ENCODE data around the gene IL31.

Gene IL31

DNA sequence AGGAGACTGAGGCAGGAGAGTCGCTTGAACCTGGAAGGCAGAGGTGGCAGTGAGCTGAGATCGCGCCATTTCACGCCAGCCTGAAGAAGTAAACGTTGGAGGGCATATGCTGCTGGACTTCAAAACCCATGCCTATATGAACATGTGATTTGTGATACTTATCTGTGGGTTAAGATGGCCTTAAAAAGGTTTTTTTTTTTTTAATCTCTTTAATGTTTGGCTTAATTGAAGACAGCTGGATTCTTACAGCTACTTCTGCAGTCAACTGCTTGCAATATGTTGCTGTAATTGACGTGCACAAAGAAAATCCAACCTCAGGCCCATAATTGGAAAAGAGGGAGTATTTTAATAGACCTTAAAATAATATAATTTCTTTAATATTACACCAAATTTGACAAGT, 28.0 kb upstream of the IL31 start:
- ATAC-seq (replicated peaks) (no peak), DNase-seq (no peak)
- H3K4me1 Mint-ChIP-seq (ENCODE audit: low read depth in 2 of 2), result peaks cover 14 to 15% of the 10 kb centered on the region in 2 donors
- peaks cover 17 to 28% of the 10 kb centered on the region in 2 donors for H3K27me3 Mint-ChIP-seq
- H3K4me3 Mint-ChIP-seq, result no peak overlapping the region
- H3K27ac Mint-ChIP-seq, result no peak overlapping the region
- no peaks in the 10 kb centered on the region for H3K9me3 Mint-ChIP-seq
- peaks cover 23% of the 10 kb centered on the region for H3K36me3 Mint-ChIP-seq (ENCODE audit: insufficient read depth)

DNA sequence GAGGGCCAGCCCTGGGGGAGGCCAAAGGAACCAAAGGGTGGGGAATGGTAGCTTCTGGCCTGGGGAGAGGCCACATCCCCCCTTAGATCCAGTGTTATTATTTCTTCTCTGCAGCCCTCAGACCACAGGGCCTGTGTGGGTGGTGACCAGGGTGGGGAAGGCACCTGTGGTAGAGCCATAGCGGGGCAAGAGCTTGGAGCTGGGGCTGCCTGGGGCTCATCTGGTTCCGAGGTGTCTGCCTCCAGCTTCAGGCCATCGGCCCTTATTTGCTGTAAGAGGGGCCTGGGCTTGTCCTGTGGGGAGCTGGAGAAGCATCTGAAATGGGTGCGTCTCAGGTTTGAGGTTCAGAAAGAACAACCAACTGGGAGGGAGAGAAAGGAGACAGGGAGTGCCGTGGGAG, 27.4 kb upstream of the IL31 start:
- Mint-ChIP-seq H3K4me3 (no peak overlapping the region), H3K27ac (no peak overlapping the region), H3K4me1 (ENCODE audit: low read depth in 2 of 2) (peaks cover 14 to 15% of the 10 kb centered on the region in 2 donors), H3K36me3 (ENCODE audit: insufficient read depth) (peaks cover 17% of the 10 kb centered on the region), H3K27me3 (peaks cover 17 to 29% of the 10 kb centered on the region in 2 donors), H3K9me3 (no peaks in the 10 kb centered on the region)
- DNase-seq (no peak), ATAC-seq (replicated peaks) (no peak)

DNA sequence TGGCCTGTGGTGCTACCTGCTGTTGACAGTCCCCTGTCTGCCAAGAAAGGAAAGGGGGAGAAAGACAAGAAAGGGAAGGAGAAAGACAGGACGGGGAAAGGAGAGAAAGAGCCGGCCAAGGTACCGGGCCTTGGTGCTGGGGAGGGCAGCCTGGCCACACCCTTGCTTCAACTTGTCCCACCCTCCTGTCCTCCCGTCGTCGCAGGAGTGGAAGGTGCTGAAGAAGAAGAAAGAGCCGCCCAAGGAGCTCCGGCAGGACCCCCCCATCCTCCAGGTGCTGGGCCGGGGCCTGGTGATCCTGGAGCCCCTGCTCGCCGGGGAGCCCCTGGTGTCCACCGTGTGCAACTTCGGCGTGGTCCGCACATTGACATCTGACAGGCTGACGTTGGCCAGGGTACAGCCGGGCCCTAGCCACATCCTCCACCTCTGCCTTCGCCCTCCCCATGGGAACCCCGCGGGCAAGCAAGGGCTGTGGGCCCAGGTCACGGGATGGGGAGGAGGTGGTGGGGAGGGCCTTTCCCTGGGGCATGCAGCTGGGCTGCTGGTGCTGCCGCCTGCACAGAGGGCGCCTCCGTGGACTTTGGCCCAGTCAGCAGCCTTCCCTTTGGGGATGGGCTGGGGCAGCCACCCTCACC, 26.6 kb upstream of the IL31 start:
- Mint-ChIP-seq H3K36me3 (ENCODE audit: insufficient read depth) (peaks cover 11% of the 10 kb centered on the region), H3K4me1 (ENCODE audit: low read depth in 2 of 2) (peaks cover 14 to 15% of the 10 kb centered on the region in 2 donors), H3K27ac (no peak overlapping the region), H3K27me3 (peaks cover 17 to 29% of the 10 kb centered on the region in 2 donors), H3K4me3 (no peak overlapping the region), H3K9me3 (no peaks in the 10 kb centered on the region)
- ATAC-seq (replicated peaks) (no peak), DNase-seq (no peak)

- Mint-ChIP-seq H3K36me3 (ENCODE audit: insufficient read depth) (peaks cover 2% of the 10 kb centered on the region), H3K27ac (no peak overlapping the region), H3K4me3 (no peak overlapping the region), H3K27me3 (peaks cover 11 to 29% of the 10 kb centered on the region in 2 donors), H3K4me1 (ENCODE audit: low read depth in 2 of 2) (peaks cover 8 to 10% of the 10 kb centered on the region in 2 donors), H3K9me3 (no peaks in the 10 kb centered on the region)
- no peak for ATAC-seq (replicated peaks)
- no peak for DNase-seq
Measured at GRCh38 chr12:122199484-122200355, 25.7 kb upstream of the IL31 start.

- H3K4me3 Mint-ChIP-seq, result peak overlapping the region in 1 of 2 donors; percentile 30
- DNase-seq, result no peak
Measured at GRCh38 chr12:122197612-122197966, 23.6 kb upstream of the IL31 start.

DNA sequence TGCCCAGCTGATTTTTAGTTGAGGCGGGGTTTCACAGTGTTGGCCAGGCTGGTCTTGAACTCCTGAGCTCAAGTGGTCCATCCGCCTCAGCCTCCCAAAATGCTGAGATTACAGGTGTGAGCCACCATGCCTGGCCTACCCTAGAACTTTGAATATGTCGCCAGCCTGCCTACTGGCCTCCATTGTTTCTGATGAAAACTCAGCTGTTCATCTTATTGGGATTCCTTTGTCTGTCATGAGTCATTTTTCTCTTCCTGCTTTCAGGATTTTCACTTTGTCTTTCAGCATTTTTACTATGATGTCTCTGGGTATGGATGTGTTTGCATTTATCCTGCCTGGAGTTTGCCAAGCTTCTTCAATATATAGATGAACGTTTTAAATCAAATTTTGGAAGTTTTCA, 21.4 kb upstream of the IL31 start:
- H3K9me3 Mint-ChIP-seq, result no peaks in the 10 kb centered on the region
- no peak overlapping the region for H3K4me3 Mint-ChIP-seq
- DNase-seq, result no peak
- H3K27ac Mint-ChIP-seq, result no peak overlapping the region
- peaks cover 7 to 38% of the 10 kb centered on the region in 2 donors for H3K27me3 Mint-ChIP-seq
- no peaks in the 10 kb centered on the region for H3K36me3 Mint-ChIP-seq (ENCODE audit: insufficient read depth)
- peaks cover 6% of the 10 kb centered on the region in 2 donors for H3K4me1 Mint-ChIP-seq (ENCODE audit: low read depth in 2 of 2)
- ATAC-seq (replicated peaks), result no peak

More at GRCh38 chr12:122197612-122197966, 23.6 kb upstream of the IL31 start:
- peaks cover 1% of the 10 kb centered on the region for H3K36me3 Mint-ChIP-seq (ENCODE audit: insufficient read depth)
- H3K27me3 Mint-ChIP-seq, result peaks cover 9 to 33% of the 10 kb centered on the region in 2 donors
- peaks cover 3 to 6% of the 10 kb centered on the region in 2 donors for H3K4me1 Mint-ChIP-seq (ENCODE audit: low read depth in 2 of 2)
- no peaks in the 10 kb centered on the region for H3K9me3 Mint-ChIP-seq
- ATAC-seq (replicated peaks), result no peak
- H3K27ac Mint-ChIP-seq, result no peak overlapping the region

- peaks cover under 1 to 32% of the 10 kb centered on the region in 2 donors for H3K27me3 Mint-ChIP-seq
- no peak overlapping the region for H3K4me3 Mint-ChIP-seq
- DNase-seq (no peak), ATAC-seq (replicated peaks) (no peak)
- no peaks in the 10 kb centered on the region for H3K9me3 Mint-ChIP-seq
- no peaks in the 10 kb centered on the region for H3K36me3 Mint-ChIP-seq (ENCODE audit: insufficient read depth)
- no peak overlapping the region for H3K27ac Mint-ChIP-seq
- peaks cover 6 to 11% of the 10 kb centered on the region in 2 donors for H3K4me1 Mint-ChIP-seq (ENCODE audit: low read depth in 2 of 2)
Measured at GRCh38 chr12:122194804-122195203, 20.8 kb upstream of the IL31 start.

- H3K4me1 Mint-ChIP-seq (ENCODE audit: low read depth in 2 of 2), result peaks cover 5 to 8% of the 10 kb centered on the region in 2 donors
- H3K36me3 Mint-ChIP-seq (ENCODE audit: insufficient read depth), result no peaks in the 10 kb centered on the region
- no peak for DNase-seq
- no peaks in the 10 kb centered on the region for H3K9me3 Mint-ChIP-seq
- no peak for ATAC-seq (replicated peaks)
- H3K27me3 Mint-ChIP-seq, result peaks cover 0 to 15% of the 10 kb centered on the region in 2 donors
- no peak overlapping the region for H3K4me3 Mint-ChIP-seq
- peak overlapping the region in 1 of 2 donors; percentile 9 for H3K27ac Mint-ChIP-seq
Measured at GRCh38 chr12:122192441-122192840, 18.4 kb upstream of the IL31 start.

DNA sequence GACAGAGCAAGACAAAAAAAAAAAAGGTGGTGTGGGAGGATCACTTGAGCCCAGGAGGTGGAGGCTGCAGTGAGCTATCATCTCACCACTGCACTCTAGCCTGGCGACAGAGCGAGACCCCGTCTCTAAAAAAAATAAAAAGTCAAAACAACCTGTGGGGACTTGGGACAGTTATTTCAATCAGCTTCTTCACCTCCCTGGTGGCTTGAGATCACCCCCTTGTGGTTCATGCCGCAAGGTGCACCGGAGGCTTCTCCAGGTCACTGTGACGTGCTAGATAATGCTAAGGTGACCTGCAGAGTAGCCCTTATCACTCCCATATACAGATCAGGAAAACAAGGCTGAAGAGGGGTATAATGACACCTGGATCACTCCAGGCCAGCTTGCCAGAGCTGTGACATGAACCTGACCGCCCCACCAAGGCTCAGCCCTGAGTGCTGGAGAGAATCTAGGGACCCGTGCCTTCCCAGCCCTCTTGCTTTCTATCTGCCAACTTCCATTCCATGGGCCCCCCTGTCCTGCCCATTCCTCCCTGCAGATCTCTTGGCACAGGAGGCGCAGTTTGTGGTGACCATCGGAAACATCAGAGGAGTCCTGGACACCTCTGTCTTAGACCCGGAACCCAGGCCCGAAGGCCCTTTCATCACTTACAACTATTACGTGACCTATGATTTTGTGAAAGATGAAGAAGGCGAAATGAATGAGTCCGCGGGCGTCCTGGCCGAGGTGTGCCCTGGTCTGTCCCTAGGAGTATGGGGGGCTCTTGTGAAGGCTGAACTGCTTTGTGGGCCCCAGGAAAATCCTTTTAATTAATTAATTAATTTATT, 17.0 kb upstream of the IL31 start:
- peaks cover 0 to 10% of the 10 kb centered on the region in 2 donors for H3K27me3 Mint-ChIP-seq
- ATAC-seq (replicated peaks), result peak; percentile 88
- no peaks in the 10 kb centered on the region for H3K36me3 Mint-ChIP-seq (ENCODE audit: insufficient read depth)

GRCh38 chr12:122189626-122190475, 15.8 kb upstream of the IL31 start:
- no peaks in the 10 kb centered on the region for H3K36me3 Mint-ChIP-seq (ENCODE audit: insufficient read depth)
- no peak overlapping the region for H3K4me3 Mint-ChIP-seq
- H3K27me3 Mint-ChIP-seq, result peaks cover 0 to 11% of the 10 kb centered on the region in 2 donors
- H3K9me3 Mint-ChIP-seq, result no peaks in the 10 kb centered on the region
- peaks cover 5 to 7% of the 10 kb centered on the region in 2 donors for H3K4me1 Mint-ChIP-seq (ENCODE audit: low read depth in 2 of 2)
- DNase-seq (no peak), ATAC-seq (replicated peaks) (no peak)
- no peak overlapping the region for H3K27ac Mint-ChIP-seq

More for the DNA sequence above, 17.0 kb upstream of the IL31 start:
- Mint-ChIP-seq H3K9me3 (no peaks in the 10 kb centered on the region), H3K4me1 (ENCODE audit: low read depth in 2 of 2) (peaks cover 4 to 5% of the 10 kb centered on the region in 2 donors), H3K27ac (no peak overlapping the region), H3K4me3 (no peak overlapping the region)
- DNase-seq, result peak; percentile 69 to 82 (median 70)

GRCh38 chr12:122187466-122187865, 13.4 kb upstream of the IL31 start:
- no peak for ATAC-seq (replicated peaks)
- H3K9me3 Mint-ChIP-seq, result no peaks in the 10 kb centered on the region
- no peak overlapping the region for H3K4me3 Mint-ChIP-seq
- no peak for DNase-seq
- peaks cover 0 to 22% of the 10 kb centered on the region in 2 donors for H3K27me3 Mint-ChIP-seq
- no peak overlapping the region for H3K27ac Mint-ChIP-seq
- peaks cover 5 to 10% of the 10 kb centered on the region in 2 donors for H3K4me1 Mint-ChIP-seq (ENCODE audit: low read depth in 2 of 2)
- H3K36me3 Mint-ChIP-seq (ENCODE audit: insufficient read depth), result no peaks in the 10 kb centered on the region

- Mint-ChIP-seq H3K4me1 (ENCODE audit: low read depth in 2 of 2) (peaks cover 5 to 9% of the 10 kb centered on the region in 2 donors), H3K27ac (peak overlapping the region in 1 of 2 donors; percentile 15), H3K4me3 (no peak overlapping the region), H3K36me3 (ENCODE audit: insufficient read depth) (no peaks in the 10 kb centered on the region), H3K27me3 (peaks cover 0 to 24% of the 10 kb centered on the region in 2 donors), H3K9me3 (no peaks in the 10 kb centered on the region)
- ATAC-seq (replicated peaks), result no peak
- DNase-seq, result no peak
Measured at GRCh38 chr12:122185494-122186082, 11.6 kb upstream of the IL31 start.

All from effector memory CD8-positive, alpha-beta T cell (primary cell).